Liver (tissue), 3 donors: ENCODE measurements around the gene RHOU.

Experiments used
- ATF3 ChIP-seq: IDR thresholded peaks from 2 replicates; pipeline ENCODE4 v1.6.1; 2016; ENCODE audit warnings: antibody characterized with exemption
- FOXA2 ChIP-seq: IDR thresholded peaks from 2 replicates; pipeline ENCODE4 v1.6.1; 2016; ENCODE audit warnings: antibody characterized with exemption
- GABPA ChIP-seq, 2 donors: IDR thresholded peaks in 1 of 2; conservative IDR thresholded peaks in 1 of 2; 2 replicates each; pipeline ENCODE4 v1.6.1; 2016; ENCODE audit warnings: antibody characterized with exemption in 2 of 2, mild to moderate bottlenecking in 1 of 2, moderate library complexity in 1 of 2
- JUND ChIP-seq, 2 donors: IDR thresholded peaks; 2 replicates each; pipeline ENCODE4 v1.6.1; 2016; ENCODE audit warnings: antibody characterized with exemption in 2 of 2
- RAD21 ChIP-seq, 2 donors: IDR thresholded peaks; 2 replicates each; pipeline ENCODE4 v1.6.1; 2016; ENCODE audit warnings: antibody characterized with exemption in 2 of 2, mild to moderate bottlenecking in 2 of 2
- SP1 ChIP-seq: IDR thresholded peaks from 2 replicates; pipeline ENCODE4 v1.6.1; 2018; ENCODE audit warnings: antibody characterized with exemption, mild to moderate bottlenecking
- YY1 ChIP-seq: IDR thresholded peaks from 2 replicates; pipeline ENCODE4 v1.6.1; 2016; ENCODE audit warnings: antibody characterized with exemption, mild to moderate bottlenecking
- TF ChIP-seq, protein P1 (sequence below): fragments of 150-350 bp; IDR thresholded peaks from 2 replicates; pipeline ENCODE4 v1.5.1; 2017; ENCODE audit warnings: improper control_type of control experiment, low read depth, low read length; ENCODE audit not compliant: missing input control
- TF ChIP-seq, protein P2 (sequence below): IDR thresholded peaks from 2 replicates; pipeline ENCODE4 v1.6.1; 2016; ENCODE audit warnings: antibody characterized with exemption, mild to moderate bottlenecking
- TF ChIP-seq, protein P3 (sequence below): IDR thresholded peaks from 2 replicates; pipeline ENCODE4 v1.6.1; 2016; ENCODE audit warnings: antibody characterized with exemption
- TF ChIP-seq, protein P4 (sequence below): IDR thresholded peaks from 2 replicates; pipeline ENCODE4 v1.6.1; 2016; ENCODE audit warnings: antibody characterized with exemption
- donor health status: healthy.
- donor health status: healthy.

DNA sequence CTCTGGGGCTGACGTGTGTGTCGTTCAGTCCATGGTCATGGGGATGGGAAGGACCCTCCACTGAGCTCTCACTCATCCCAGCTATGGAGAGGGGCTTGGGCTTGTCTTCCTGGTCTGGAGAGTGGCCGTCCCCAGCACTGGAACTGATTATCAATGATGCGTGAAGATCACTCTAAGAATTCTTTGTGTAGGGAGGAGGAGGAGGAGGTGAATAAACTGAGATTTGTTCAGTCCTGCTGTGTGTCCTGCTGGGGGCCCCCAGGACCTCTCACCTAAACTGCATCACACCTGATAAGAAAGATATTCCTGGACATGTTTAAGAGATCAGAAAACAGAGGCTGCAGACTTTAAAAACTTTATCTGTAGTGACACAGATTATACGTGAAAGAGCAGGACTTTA lies 21.2 kb downstream of the RHOU start:
- TF ChIP-seq, protein P1, sequence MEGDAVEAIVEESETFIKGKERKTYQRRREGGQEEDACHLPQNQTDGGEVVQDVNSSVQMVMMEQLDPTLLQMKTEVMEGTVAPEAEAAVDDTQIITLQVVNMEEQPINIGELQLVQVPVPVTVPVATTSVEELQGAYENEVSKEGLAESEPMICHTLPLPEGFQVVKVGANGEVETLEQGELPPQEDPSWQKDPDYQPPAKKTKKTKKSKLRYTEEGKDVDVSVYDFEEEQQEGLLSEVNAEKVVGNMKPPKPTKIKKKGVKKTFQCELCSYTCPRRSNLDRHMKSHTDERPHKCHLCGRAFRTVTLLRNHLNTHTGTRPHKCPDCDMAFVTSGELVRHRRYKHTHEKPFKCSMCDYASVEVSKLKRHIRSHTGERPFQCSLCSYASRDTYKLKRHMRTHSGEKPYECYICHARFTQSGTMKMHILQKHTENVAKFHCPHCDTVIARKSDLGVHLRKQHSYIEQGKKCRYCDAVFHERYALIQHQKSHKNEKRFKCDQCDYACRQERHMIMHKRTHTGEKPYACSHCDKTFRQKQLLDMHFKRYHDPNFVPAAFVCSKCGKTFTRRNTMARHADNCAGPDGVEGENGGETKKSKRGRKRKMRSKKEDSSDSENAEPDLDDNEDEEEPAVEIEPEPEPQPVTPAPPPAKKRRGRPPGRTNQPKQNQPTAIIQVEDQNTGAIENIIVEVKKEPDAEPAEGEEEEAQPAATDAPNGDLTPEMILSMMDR, result no peak
- TF ChIP-seq, protein P2, sequence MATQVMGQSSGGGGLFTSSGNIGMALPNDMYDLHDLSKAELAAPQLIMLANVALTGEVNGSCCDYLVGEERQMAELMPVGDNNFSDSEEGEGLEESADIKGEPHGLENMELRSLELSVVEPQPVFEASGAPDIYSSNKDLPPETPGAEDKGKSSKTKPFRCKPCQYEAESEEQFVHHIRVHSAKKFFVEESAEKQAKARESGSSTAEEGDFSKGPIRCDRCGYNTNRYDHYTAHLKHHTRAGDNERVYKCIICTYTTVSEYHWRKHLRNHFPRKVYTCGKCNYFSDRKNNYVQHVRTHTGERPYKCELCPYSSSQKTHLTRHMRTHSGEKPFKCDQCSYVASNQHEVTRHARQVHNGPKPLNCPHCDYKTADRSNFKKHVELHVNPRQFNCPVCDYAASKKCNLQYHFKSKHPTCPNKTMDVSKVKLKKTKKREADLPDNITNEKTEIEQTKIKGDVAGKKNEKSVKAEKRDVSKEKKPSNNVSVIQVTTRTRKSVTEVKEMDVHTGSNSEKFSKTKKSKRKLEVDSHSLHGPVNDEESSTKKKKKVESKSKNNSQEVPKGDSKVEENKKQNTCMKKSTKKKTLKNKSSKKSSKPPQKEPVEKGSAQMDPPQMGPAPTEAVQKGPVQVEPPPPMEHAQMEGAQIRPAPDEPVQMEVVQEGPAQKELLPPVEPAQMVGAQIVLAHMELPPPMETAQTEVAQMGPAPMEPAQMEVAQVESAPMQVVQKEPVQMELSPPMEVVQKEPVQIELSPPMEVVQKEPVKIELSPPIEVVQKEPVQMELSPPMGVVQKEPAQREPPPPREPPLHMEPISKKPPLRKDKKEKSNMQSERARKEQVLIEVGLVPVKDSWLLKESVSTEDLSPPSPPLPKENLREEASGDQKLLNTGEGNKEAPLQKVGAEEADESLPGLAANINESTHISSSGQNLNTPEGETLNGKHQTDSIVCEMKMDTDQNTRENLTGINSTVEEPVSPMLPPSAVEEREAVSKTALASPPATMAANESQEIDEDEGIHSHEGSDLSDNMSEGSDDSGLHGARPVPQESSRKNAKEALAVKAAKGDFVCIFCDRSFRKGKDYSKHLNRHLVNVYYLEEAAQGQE, result no peak
- TF ChIP-seq YY1, result no peak
- no peak for TF ChIP-seq RAD21 (IDR thresholded peaks at IDR 0.05)
- TF ChIP-seq FOXA2, result no peak
- TF ChIP-seq GABPA (IDR thresholded peaks at IDR 0.05 in 1 of 2, conservative IDR thresholded peaks at IDR 0.05 in 1 of 2), result no peak
- TF ChIP-seq SP1, result no peak
- TF ChIP-seq ATF3, result no peak
- TF ChIP-seq, protein P3, sequence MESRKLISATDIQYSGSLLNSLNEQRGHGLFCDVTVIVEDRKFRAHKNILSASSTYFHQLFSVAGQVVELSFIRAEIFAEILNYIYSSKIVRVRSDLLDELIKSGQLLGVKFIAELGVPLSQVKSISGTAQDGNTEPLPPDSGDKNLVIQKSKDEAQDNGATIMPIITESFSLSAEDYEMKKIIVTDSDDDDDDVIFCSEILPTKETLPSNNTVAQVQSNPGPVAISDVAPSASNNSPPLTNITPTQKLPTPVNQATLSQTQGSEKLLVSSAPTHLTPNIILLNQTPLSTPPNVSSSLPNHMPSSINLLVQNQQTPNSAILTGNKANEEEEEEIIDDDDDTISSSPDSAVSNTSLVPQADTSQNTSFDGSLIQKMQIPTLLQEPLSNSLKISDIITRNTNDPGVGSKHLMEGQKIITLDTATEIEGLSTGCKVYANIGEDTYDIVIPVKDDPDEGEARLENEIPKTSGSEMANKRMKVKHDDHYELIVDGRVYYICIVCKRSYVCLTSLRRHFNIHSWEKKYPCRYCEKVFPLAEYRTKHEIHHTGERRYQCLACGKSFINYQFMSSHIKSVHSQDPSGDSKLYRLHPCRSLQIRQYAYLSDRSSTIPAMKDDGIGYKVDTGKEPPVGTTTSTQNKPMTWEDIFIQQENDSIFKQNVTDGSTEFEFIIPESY, result no peak
- TF ChIP-seq JUND (IDR thresholded peaks at IDR 0.05), result no peak
- TF ChIP-seq, protein P4, sequence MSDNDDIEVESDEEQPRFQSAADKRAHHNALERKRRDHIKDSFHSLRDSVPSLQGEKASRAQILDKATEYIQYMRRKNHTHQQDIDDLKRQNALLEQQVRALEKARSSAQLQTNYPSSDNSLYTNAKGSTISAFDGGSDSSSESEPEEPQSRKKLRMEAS, result no peak
